ENCODE data around the gene OR2V1. TPM values are rescaled to one million over a fixed set of nuclear protein-coding genes. Genes with fewer than 3 reads are reported as not detected.
"Not testable (repeated sequence)": the region's sequence is repeated elsewhere in the genome, so short reads cannot be mapped to it uniquely, and the experiment has no call there.

OR2V1 gene
- total RNA-seq, 2 donors from 2014 or later: not detected

GRCh38 chr5:181114284-181114843 lies 16.6 kb downstream of the OR2V1 start:
- DNase-seq (ENCODE audit: low spot score): no peak
- no peaks in the 10 kb centered on the region for H3K4me1 ChIP-seq (replicated peaks)
- no peak overlapping the region for H3K4me3 ChIP-seq
- peaks cover 17% of the 10 kb centered on the region for H3K27me3 ChIP-seq (replicated peaks; ENCODE audit: insufficient read depth)
- TF ChIP-seq CTCF (IDR thresholded peaks at IDR 0.05) (no peak), POLR2A (IDR thresholded peaks at IDR 0.05) (no peak), POLR2AphosphoS5 (IDR thresholded peaks at IDR 0.05) (no peak)
- no peak overlapping the region for H3K27ac ChIP-seq
- 35% methylated on average over 33 of the region's 33 CpGs for WGBS
- H3K36me3 ChIP-seq: no peaks in the 10 kb centered on the region
- H3K9me3 ChIP-seq: no peaks in the 10 kb centered on the region
- intact Hi-C loops (cut with DNase I): no loop called here

- H3K27me3 ChIP-seq (replicated peaks; ENCODE audit: insufficient read depth): peaks cover 17% of the 10 kb centered on the region
- intact Hi-C loops (cut with DNase I); H3K4me1 ChIP-seq (replicated peaks); H3K27ac ChIP-seq; H3K9me3 ChIP-seq; H3K36me3 ChIP-seq; H3K4me3 ChIP-seq; DNase-seq (ENCODE audit: low spot score): not testable (repeated sequence)
- 88% methylated on average over 13 of the region's 13 CpGs for WGBS
Measured at GRCh38 chr5:181113572-181113971, 17.4 kb downstream of the OR2V1 start.

GRCh38 chr5:181112476-181112875 lies 18.5 kb downstream of the OR2V1 start:
- WGBS: 70% methylated on average over 5 of the region's 5 CpGs
- H3K27ac ChIP-seq: no peak overlapping the region
- no peaks in the 10 kb centered on the region for H3K36me3 ChIP-seq
- DNase-seq (ENCODE audit: low spot score): no peak
- H3K4me1 ChIP-seq (replicated peaks): no peaks in the 10 kb centered on the region
- H3K9me3 ChIP-seq: no peaks in the 10 kb centered on the region
- intact Hi-C loops (cut with DNase I): no loop called here
- no peak overlapping the region for H3K4me3 ChIP-seq
- TF ChIP-seq POLR2A (IDR thresholded peaks at IDR 0.05): no peak
- no peak for TF ChIP-seq POLR2AphosphoS5 (IDR thresholded peaks at IDR 0.05)
- TF ChIP-seq CTCF (IDR thresholded peaks at IDR 0.05): no peak
- H3K27me3 ChIP-seq (replicated peaks; ENCODE audit: insufficient read depth): peaks cover 12% of the 10 kb centered on the region

GRCh38 chr5:181111010-181111409 lies 20.0 kb downstream of the OR2V1 start:
- peaks cover 12% of the 10 kb centered on the region for H3K27me3 ChIP-seq (replicated peaks; ENCODE audit: insufficient read depth)
- no peak overlapping the region for H3K4me3 ChIP-seq
- no peak for DNase-seq (ENCODE audit: low spot score)

GRCh38 chr5:181109489-181110013 lies 21.4 kb downstream of the OR2V1 start:
- no peak for DNase-seq (ENCODE audit: low spot score)
- H3K36me3 ChIP-seq: no peaks in the 10 kb centered on the region
- H3K4me3 ChIP-seq: no peak overlapping the region
- TF ChIP-seq POLR2AphosphoS5 (IDR thresholded peaks at IDR 0.05): no peak
- no peak for TF ChIP-seq POLR2A (IDR thresholded peaks at IDR 0.05)
- no peak for TF ChIP-seq CTCF (IDR thresholded peaks at IDR 0.05)
- H3K27me3 ChIP-seq (replicated peaks; ENCODE audit: insufficient read depth): peaks cover 8% of the 10 kb centered on the region
- no peaks in the 10 kb centered on the region for H3K9me3 ChIP-seq
- H3K4me1 ChIP-seq (replicated peaks): no peaks in the 10 kb centered on the region
- no peak overlapping the region for H3K27ac ChIP-seq
- WGBS: 50% methylated on average over 11 of the region's 11 CpGs
- intact Hi-C loops (cut with DNase I): no loop called here

More at GRCh38 chr5:181111010-181111409, 20.0 kb downstream of the OR2V1 start:
- Histone ChIP-seq H3K4me1 (replicated peaks) (no peaks in the 10 kb centered on the region), H3K27ac (no peak overlapping the region), H3K36me3 (no peaks in the 10 kb centered on the region), H3K9me3 (no peaks in the 10 kb centered on the region)
- intact Hi-C loops (cut with DNase I): no loop called here
- WGBS: 80% methylated on average over 5 of the region's 5 CpGs
- TF ChIP-seq POLR2AphosphoS5 (IDR thresholded peaks at IDR 0.05) (no peak), CTCF (IDR thresholded peaks at IDR 0.05) (no peak), POLR2A (IDR thresholded peaks at IDR 0.05) (no peak)

All from prostate gland (tissue), 2 donors.